CD4-positive, alpha-beta T cell treated with Interleukin-15 for 4 hours (primary cell): ENCODE measurements around the gene ATF3.

ENCODE experiments used
- DNase-seq: peaks from one replicate; pipeline ENCODE4 v3.0.0-alpha.2; 2020; ENCODE audit warnings: low spot score

ATF3 gene

DNA sequence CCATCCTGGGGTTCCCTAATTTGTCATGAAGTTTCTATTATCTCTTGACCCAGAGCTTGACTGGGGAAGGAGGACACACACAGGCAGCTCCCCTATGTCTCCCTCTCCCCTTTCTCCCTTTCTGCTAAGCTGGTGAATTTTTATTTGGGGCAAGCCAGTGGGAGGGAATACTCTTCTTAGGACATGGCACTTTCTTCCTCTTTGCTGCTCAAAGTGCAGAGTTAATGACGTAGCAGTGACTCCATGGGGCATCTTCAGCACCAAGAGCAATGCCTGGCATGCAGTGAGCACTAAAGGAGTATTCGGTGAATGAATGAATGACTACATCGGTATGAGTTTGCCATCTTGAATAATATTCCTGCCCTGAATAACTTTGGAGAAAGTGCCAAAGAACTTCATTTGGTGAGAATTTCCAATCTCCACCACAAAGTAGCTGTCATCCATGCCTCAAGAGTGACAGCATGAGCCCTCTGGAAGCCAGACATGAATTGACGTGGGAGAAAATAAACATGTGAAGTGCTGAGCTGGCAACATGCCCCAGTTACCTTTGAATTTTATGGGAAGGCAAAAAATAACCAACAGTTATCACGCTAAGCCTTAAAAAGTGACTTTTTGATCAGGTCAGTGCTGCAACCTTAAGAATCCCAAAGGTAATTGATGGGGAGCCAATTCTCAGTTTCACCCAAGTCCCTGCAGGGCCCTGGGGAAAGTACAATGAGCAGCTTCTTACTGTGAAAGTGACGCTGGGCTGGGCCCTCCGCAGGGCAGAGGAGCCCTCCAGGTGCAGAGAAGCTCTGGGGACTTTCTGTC lies 22.1 kb upstream of the ATF3 start:
- no peak for DNase-seq

DNA sequence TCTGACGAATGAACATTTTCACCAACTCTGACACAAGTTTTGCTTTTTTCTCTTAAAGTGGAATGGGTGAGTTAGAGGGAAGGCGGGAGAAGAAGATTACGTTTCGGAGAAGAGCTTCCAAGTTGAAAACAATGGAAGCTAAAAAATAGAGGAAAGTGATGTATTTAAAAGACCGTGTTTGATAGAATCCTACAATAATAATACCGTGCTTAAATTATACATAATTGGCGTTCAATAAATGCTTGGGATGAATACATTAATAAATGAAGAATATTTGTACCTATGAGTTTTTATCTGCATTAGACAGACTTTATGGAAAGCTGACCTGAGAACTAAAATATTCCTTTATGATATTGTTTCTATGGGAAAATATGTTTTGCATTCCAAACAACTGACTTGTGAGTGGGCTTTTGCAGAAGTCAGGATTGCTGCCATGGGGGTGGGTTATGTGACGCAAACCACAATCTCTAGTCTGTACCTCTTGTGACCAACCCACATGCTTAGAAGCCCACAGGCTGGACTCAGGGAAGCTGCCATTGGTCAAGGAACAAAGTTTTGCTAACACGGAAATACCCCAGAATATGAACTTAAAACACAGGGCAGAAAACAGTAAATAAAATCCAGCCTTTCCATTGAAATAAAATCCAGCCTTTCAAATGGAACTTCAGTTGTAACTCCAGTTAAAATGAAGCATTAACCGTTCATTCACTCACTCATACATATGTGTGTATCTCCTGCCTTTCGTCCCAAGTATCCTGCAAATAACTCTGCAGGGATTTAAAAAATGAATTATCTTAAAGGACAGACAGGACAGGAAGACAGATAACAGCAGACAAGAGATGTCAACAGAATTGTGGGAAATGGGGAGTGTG lies 21.3 kb upstream of the ATF3 start:
- DNase-seq = no peak

DNA sequence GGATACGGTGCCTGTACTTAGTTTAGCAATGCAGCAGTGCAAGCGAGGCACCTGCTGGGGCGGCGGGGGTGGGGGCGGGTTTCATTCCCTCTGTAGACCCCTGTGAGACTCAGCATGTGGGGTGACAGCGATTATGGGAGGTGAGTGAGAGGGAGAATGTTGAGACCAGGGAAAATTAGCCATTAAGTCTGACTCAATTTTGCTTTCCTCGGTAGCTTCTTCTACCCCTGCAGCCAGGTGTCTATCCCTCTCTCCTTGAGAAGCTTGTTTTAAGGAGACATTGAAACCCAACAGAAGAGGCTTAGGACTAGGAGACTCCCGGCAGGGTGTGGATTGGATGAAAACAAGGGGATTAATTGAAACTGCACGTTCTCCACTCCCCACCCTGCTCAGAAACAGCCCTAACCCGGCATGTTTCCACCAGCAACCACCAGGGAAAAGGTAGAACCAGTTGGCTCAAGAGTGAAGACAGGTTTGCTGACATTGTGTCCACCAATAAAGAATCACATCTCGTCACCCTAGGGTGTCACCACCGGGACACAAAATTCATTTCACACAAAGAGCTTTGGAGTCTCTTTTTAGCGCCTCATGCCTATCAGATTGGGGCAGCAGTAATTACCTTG lies 20.6 kb upstream of the ATF3 start:
- no peak for DNase-seq

DNA sequence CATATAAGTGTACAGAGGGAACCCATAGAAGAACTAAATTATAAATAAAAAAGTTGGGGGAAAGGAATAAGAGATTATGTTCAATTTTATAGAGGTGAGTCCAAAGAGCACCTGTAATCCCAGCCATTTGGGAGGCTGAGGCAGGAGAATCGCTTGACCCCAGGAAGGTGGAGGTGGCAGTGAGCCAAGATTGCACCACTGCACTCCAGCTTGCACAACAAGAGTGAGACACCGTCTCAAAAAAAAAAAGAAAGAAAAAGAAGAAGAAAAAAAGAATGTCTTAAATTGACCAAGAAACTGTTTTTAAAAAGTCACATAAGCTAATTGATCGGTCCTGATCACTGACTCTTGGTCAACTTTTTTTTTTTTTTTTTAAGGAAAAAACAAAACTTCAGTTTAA lies 19.1 kb upstream of the ATF3 start:
- DNase-seq = no peak

DNA sequence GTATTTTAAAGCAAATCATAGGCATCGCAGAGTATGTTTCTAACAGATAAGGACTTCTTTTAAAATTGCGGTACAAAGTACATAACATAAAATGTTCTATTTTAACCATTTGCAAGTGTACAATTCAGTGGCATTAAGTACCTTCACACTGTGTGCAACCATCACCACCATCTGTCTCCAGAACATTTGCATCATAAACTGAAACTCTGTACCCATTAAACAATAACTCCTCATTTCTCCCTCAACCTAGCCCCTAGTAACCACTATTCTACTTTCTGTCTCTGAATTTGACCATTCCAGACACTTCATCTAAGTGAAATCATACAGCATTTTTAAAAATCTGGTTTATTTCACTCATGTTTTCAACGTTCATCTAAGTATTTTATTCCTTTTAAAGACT lies 16.6 kb upstream of the ATF3 start:
- no peak for DNase-seq

DNA sequence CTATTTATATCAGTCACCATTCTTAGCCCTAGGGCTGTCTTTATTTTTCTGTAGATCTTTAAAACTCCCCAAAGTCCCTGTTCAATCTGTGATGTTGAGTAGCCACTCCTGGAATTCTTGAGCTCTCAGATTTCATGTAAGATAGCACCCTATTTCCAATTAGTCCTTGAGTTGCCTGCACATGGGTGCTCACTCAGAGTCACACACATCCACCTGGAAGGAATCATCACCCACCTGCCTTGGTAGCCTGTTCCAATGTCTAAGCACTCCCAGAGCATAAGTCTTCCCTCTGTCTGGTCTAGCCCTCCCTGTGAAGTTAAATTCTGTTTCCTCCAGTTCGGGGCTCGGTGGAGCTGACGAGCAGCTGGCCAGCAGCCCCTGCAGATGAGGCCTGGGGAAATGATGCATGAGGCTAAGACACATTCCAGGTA lies 14.7 kb upstream of the ATF3 start:
- no peak for DNase-seq

DNA sequence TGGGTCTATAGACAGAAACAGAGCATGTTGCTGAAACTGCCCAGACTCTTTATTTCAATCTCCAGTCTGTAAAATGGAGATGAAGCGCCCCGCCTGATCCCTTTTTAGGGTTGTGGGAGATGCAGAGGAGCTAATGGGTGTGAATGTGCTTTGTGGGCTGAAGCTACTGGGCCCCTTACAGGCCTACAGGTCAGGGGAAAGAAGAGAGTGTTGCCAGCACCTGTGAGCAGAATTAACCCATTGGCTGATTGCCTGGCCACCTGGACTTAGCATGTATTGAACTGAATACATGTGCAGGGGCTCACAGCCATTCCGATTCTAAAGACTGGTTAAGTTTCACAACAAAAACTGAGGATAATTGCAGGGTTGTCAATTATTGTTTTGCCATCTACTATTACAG lies 13.9 kb upstream of the ATF3 start:
- DNase-seq = no peak

DNA sequence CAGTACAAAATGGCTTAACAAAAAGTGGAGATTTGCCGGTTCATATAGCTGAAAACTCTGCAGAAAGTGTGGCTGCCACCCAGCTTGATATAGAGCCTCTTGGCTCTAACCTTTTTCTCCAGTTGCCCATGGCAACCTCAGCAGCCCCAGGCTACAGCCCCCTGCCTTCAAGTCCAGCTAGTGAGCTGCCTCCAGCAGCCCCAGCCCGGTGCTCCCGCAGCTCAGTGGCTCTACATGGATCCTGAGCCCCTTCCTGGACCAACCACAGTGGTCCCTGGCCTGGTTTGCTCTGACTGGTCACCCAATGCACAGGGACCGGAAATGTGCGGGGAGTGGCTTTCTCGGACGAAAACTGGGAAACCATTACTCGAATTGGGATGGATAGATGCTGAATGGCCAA lies 13.3 kb upstream of the ATF3 start:
- no peak for DNase-seq

DNA sequence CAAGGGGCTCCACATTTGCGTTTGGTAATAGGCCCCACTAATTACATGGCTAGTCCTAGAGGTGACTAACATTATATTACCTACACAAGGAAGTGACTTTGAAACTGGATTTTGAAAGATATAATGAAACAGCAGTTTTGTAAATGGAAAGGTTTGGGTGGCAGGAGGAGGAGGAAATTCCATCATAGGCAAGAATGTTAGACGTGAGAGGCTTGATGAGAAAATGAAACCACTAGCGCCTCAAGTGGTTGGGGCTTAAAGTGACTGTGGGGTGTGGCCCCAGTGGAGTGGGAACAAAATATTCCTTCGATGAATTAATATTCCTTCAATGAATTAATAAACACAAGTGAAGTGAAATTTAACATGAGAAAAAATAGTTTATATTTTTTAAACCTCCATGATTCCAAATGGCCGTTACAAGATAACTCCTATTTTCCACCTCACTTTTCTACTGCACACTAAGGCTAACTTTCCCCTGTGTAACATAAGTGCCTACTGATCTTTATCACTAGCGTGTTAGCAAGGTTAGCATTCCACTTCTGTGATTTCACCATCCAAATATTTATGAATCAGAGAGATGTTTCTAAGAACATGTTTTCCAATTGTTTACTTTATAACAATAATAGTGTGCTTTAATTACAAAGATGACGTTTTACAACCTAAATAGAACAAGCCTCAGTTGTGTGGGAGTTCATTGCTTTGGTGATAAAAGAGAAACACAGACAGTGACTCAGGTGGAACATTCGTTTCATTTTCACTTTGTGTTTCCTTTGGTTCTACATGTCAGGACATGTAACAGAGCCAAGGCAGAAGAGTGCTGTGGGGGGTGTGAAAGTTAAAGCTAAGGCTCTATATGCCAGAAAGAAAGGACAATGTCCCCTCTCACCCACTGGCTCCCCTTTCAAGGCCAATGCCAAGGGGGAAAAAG lies 12.5 kb upstream of the ATF3 start:
- DNase-seq = peak; percentile 82

DNA sequence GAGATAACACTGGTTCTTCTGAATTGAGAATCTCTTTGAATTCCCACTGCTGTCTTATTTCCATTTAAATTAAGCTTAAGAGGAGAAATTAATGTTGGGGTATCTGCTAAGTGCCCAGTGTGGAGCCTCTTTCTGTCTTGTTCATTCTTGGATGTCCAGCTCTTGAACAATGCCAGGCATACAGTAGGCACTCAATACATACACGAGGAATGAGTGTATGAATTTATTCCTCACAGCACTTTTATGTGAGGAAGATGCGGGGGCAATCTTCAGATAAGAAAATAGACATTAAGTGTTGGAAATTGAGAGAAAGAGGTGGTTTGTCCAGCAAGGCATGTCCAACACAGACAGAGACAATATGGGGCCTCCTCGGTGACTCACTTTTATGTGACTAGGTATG lies 11.8 kb upstream of the ATF3 start:
- no peak for DNase-seq

DNA sequence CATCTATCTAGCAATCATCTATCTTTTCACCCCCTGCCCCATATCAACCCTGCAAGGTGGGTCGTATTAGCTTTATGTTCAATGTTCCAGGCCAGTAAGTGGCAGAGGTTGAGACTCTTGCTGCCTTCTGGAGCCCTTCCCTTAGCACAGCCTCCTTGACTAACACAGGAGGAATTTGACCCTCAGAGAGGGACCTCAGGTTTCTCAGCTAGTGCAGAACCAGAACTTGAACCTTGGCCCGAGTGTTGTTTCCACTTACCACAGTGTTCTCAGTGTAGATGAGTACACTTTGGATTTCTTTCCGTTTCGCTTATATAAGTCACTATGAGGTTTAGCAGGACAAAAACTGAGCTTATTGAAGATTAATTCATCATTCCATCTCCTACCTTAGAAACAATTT lies 11.1 kb upstream of the ATF3 start:
- no peak for DNase-seq

DNA sequence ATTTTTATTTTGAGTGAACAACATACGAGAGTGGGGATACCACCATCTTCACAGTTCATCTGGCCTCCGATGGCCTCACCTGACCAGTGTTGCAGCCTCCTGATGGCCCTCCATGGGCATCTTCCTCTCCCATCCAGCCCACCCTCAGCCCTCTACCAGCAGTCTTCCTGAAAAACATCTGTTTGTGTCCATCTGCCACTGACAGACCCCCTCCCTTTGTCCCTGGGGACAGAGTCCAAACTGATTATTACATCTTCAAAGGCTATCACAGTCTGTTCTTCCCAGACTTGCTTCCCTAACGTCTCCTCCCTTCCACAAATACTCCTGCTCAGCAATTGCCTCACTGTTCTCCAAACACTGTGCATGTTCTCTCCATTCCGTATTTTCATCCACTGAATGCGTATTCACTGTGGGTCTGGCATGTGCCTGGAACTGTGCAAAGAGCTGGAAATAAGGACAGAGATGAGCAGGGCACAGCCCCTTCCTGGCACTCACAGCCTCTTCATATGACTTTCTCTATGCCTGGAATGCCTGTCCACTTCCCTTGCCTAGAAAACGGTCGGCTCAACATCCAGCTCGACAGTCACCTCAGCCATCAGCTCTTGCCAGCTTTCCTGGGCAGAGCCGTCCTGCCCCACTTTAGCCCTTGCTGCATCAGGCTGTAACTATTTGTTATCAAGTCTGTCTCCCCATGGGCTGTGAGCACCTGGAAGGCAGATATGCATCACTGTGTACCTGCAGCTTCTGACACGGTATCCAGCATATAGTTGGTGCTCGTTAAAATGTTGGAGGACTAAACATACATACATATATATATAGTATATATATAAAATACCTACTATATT lies 8.3 kb upstream of the ATF3 start:
- no peak for DNase-seq

DNA sequence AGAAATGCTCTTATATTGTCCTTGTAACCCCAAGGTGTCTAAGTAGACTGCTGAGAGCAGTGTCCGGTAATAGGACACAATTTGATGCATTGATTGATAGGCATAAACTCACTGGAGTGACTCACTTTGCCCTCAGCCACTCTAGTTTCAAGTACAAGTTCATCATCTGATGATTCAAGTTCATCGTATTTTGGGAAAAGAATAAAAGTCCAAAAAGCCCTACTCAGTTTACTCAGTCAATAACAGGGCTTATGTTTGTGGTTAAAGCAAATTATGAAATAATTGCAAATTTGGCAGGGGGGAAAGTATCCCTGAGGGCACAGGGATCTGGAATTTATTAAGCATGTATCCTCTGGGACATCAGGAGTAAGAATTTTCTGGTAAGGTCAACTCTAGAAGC lies 7.6 kb upstream of the ATF3 start:
- no peak for DNase-seq

DNA sequence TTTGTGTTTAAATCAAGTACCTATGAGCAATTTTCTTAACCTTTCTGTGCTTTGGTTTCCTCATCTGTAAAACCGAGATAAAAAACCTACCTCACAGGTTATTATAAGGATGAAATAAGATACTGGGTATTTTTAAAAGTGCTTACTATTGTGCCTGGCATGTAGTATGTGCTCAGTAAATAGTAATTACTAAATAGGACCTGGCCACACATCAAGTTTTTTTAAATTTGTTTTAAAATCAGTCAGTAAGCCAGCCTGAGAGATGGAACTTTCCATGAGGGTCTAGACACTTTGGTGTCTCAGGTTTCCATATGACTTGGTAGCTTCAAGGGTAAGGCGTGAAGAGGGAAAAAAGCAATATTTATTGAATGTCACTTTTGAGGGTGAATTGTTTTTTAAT lies 7.0 kb upstream of the ATF3 start:
- no peak for DNase-seq

DNA sequence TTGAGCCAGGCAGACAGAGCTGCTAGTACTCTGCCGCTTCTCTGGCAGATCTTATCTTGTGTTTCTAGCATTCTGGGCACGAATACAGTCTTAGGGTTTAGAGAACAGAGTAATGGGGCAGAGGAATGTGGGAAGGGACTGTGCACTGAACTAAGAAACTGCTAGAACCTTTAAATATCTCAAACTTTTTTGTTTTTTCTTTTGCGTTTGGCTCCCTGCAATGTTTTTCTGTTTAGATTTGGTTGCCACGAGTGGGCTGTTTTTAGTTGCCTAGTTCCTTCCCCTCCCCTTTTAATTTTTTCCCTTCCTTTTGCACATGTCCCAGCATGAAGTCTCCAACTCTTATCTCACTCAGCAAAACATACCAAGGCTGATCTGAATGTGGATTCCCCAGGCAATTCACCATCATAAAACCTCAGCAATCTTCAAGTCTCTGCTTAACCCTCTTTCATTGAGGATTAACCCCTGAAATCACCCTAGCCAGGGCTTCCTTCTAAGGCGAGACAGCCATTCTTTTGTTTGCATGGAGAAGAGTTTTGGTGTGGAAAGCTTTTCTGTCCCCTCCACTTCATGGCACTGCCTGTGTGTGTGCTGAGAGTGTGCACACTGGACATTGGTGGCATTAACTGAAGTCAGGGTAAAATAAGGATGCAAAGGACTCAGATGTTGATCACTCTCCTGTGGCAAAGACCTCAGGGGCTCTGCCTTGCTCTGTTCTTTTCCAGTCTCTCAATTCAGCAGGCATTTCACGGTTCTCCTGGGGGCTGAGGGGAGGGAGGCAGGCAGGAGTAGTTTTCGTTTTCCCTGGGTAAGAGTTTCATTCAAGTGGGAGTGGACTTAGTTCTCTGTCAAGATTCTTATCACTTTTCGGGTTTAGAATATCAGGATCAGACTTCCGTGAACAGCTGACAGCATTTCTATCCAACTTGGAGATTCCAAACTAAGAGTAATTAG lies 2.8 kb upstream of the ATF3 start:
- no peak for DNase-seq

DNA sequence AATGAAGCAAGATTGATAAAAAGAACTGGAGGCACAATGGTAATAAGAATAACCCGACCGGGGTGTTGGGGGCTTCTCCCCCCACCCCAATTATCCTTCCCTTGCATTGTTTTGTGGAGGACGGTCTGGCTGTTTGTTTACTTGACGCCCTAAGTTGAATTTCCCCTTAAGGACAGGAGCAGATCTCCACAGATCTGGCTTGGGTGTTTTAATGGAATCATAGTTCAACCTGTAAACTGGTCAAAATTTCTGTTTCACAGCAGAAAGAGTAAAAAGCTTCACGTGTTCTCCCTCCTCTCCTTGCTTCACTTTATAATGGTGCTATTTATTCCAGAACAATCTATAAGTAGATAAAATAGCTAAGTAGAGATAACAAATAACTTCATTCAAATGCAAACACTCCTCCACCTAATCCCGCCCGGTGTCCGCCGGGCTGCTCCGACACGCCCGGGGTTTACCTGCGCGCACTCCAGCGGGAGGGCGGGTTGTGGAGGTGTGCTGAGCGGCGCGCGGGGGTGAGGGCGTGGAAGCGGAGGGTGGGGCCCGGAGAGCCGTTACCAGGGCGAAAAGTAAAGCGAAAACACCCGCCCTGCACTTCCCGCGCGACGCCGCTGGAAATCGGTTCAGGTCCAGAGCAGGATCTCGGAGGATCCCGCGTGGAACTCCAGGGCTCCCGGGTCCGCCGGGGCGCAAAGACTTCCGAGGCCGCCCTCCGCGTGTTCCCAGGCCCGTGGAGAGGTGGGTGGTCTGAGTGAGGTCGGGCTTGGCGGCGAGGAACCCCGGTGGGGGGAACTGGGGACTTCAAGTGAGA lies 2.0 kb upstream of the ATF3 start:
- peak; percentile 58 for DNase-seq

DNA sequence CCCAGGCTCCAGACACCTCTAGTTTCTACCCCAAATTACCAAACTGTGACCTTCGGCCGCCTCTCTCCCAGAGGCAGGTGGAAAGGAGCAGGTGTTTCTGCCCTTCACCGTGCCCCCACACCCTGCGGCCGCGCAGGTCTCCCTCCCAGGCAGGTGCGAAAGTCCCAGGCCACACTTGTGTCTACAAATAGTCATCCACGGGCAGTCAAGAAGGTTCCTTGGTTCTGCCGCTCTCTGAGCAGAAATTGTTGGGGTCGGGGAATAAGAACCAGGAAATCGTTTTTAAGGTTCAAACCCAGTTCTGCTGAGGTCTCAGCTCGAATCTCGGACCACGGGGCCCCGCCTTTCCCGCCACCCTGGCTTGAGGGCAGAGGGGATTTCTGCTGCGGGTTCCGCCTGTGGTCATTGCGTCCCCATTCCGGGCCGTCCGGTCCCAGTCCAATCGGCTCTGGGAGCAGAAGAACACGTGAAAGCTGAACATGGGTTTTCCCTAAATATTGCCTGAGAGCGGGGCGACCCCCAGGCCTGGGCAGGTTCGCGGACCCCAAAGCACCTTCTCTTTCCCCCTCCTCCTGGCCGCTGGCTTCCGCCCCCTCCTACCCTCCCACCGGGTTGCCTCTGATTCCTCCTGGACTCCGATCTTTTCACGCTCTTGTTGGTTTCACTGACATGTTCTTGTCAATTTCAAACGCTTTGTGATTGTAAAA lies 1.2 kb upstream of the ATF3 start:
- DNase-seq = peak; percentile 8

DNA sequence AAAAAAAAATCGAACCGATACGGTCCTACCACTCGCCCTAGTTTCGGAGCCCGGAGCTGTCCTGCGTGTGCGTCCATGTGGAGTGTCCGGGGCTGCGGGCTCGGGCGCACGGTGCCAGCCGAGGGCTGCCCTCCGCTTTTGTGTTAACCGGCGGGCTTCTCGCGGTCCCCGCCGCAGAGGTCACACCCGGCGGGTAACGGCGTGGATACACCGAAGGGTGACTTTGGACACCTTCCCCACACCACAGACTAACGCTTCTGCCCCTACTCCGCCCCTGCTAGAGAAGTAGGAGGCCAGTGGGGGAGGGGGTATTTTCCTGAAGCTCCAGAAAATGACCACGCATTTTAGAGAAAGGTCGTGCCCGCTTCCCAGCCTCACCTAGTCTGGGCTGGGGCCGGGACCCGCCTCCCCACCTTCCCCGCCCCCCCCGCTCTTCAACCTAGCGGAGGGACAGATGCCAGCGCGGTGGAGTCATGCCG lies 609 bp upstream of the ATF3 start:
- DNase-seq = peak; percentile 5
